WERI-Rb-1 (cell line): ENCODE data around the gene CCK.

Experiments
- DNase-seq: peaks from one replicate; pipeline ENCODE4 v3.0.0-alpha.2; 2020
- H3K27ac ChIP-seq: fragments of 250-450 bp; sonication (Bioruptor Pico); 2 replicates; pipeline ENCODE4 v1.5.1; 2020; ENCODE audit warnings: mild to moderate bottlenecking, moderate library complexity
- H3K27me3 ChIP-seq: fragments of 250-450 bp; sonication (Bioruptor Pico); 2 replicates; pipeline ENCODE4 v1.5.1; 2021; ENCODE audit warnings: mild to moderate bottlenecking, low read depth, moderate library complexity; ENCODE audit not compliant: insufficient read depth, severe bottlenecking
- H3K36me3 ChIP-seq: fragments of 250-450 bp; sonication (Bioruptor Pico); 2 replicates; pipeline ENCODE4 v1.5.1; 2020; ENCODE audit warnings: mild to moderate bottlenecking, moderate library complexity
- H3K4me3 ChIP-seq: 2 replicates; pipeline ENCODE4 v1.5.1; 2011; ENCODE audit warnings: low read depth, mild to moderate bottlenecking, control low read depth, low read length
- H3K9me3 ChIP-seq: fragments of 250-450 bp; sonication (Bioruptor Pico); 2 replicates; pipeline ENCODE4 v1.5.1; 2021; ENCODE audit warnings: mild to moderate bottlenecking, moderate library complexity; ENCODE audit not compliant: severe bottlenecking
- CTCF ChIP-seq: IDR thresholded peaks from 2 replicates; pipeline ENCODE4 v1.5.1; 2011; ENCODE audit warnings: low read depth, mild to moderate bottlenecking, control low read depth, inconsistent platforms, low read length

The CCK gene

DNA sequence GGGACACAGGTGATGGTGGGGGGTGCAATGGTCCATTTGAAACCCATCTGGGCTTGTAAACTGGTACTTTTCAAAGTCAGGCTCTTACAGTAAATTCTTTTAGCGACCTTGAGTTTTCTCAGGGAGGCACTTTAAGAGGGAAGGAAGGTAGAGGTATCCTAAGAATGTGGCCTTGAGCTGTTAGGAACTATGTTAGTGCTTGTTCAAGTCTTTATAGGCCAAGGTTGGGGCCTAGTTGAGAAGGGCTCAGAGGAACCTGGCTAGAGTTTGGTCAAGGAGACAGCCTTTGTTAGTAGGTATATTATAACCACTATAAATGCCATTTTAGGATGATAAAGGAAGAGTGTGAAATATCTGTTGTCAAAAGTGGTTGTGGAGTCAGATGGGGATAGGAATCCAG, 9.2 kb upstream of the CCK start:
- no peak for TF ChIP-seq CTCF
- no peak overlapping the region for H3K4me3 ChIP-seq
- H3K27me3 ChIP-seq = no peaks in the 10 kb centered on the region
- H3K27ac ChIP-seq = no peak overlapping the region
- H3K9me3 ChIP-seq = peaks cover 5% of the 10 kb centered on the region
- no peaks in the 10 kb centered on the region for H3K36me3 ChIP-seq
- DNase-seq = no peak

DNA sequence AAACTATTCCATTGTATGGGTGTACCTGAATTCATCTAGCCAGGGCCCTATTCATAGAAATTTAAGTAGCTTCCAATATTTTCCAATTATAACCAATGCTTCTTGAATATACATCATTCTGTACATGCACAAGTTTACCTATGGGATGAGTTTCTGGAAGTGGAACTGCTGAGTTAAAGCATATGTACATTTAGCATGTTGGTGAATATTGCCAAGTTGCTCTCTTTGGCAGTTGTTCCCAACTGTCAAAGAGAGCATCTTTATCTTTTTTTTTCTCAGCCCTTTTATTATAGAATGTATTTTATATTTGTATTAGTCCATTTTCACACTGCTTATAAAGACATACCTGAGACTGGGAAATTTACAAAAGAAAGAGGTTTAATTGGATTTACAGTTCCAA, 8.3 kb upstream of the CCK start:
- H3K4me3 ChIP-seq = no peak overlapping the region
- H3K27me3 ChIP-seq = no peaks in the 10 kb centered on the region
- H3K9me3 ChIP-seq = no peaks in the 10 kb centered on the region
- H3K36me3 ChIP-seq = no peaks in the 10 kb centered on the region
- no peak for TF ChIP-seq CTCF
- DNase-seq = no peak
- no peak overlapping the region for H3K27ac ChIP-seq

DNA sequence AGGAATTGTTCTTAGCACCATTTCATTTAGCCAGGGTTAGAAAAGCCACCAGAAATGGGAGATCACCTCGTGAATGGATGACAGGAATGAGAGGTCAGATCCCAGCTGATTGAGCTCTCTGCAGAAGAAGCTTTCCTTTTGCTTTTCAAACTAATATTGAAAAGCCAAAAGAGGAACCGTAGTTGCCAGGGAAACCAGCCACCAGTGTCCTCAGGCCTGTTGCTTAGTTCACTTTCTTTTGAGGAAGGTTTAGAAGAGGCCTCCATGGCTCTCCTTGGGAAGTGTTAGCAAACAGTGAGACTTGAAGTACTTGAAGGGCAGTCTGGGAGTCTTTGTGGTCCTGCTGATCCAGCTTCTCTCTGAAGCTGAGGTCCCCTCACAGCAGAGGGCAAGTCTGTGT, 7.4 kb upstream of the CCK start:
- Histone ChIP-seq H3K27ac (no peak overlapping the region), H3K27me3 (no peaks in the 10 kb centered on the region), H3K9me3 (no peaks in the 10 kb centered on the region), H3K36me3 (no peaks in the 10 kb centered on the region), H3K4me3 (no peak overlapping the region)
- no peak for TF ChIP-seq CTCF
- no peak for DNase-seq

GRCh38 chr3:42271786-42272185, 5.8 kb upstream of the CCK start:
- H3K9me3 ChIP-seq = no peaks in the 10 kb centered on the region
- H3K4me3 ChIP-seq = no peak overlapping the region
- H3K27ac ChIP-seq = no peak overlapping the region
- no peak for TF ChIP-seq CTCF
- no peak for DNase-seq
- no peaks in the 10 kb centered on the region for H3K27me3 ChIP-seq
- H3K36me3 ChIP-seq = no peaks in the 10 kb centered on the region

DNA sequence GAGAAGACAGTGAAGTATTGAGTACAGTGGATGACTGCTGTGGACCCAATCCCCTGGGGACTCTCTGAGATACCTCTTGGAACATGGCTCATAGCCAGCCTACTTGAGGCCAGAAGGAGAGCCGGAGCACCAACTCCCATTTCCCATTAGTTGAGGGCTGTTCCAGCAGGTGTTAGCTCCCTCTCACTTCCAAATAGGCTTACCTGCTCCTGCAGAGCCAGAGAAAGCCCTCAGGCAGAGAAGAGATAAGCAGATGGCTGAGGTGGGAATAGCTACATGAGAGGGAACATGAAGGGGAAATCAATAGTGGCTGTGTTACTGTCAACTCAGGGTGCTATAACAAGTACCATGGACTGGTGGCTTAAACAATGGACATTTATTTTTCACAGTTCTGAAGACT, 4.6 kb upstream of the CCK start:
- H3K36me3 ChIP-seq = no peaks in the 10 kb centered on the region
- DNase-seq = peak; percentile 51
- H3K4me3 ChIP-seq = no peak overlapping the region
- TF ChIP-seq CTCF = no peak
- peaks cover 2% of the 10 kb centered on the region for H3K27me3 ChIP-seq
- H3K27ac ChIP-seq = no peak overlapping the region
- H3K9me3 ChIP-seq = no peaks in the 10 kb centered on the region

DNA sequence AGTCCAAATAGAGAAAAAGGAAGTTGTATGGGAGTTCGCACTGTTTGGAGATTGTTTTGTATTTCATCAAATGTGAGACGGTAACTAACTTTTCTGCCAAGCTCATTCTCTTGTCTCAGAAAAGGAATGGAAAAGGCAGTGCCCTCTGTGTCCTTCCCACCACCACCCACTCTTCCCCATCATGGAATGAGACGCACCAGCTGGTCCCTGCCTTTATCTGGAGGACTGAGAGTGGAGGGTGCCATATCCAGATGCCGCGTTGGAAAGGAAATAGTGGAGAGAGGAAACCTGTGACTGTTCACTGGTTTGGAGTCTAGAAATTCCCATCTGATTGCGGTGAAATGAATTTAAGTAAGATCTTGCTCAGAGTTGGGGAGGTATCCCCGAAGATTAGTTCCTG, 3.7 kb upstream of the CCK start:
- Histone ChIP-seq H3K4me3 (no peak overlapping the region), H3K9me3 (no peaks in the 10 kb centered on the region), H3K36me3 (no peaks in the 10 kb centered on the region), H3K27ac (no peak overlapping the region), H3K27me3 (peaks cover 6% of the 10 kb centered on the region)
- DNase-seq = no peak
- TF ChIP-seq CTCF = no peak
